ENCODE results near the gene MICU2. TPM values are rescaled to one million over a fixed set of nuclear protein-coding genes. Genes with fewer than 3 reads are reported as not detected.

The MICU2 gene
- total and polyA plus RNA-seq, 12 donors: 46.7 to 65.5 (median 59.5) TPM

GRCh38 chr13:21445759-21446158, 158.2 kb downstream of the MICU2 start:
- Histone ChIP-seq H3K4me1 (peaks cover 0 to 55% (median 0%) of the 10 kb centered on the region in 9 donors), H3K36me3 (no peaks in the 10 kb centered on the region), H3K9me3 (no peaks in the 10 kb centered on the region), H3K27me3 (no peaks in the 10 kb centered on the region), H3K27ac (no peak overlapping the region), H3K4me3 (no peak overlapping the region)
- ATAC-seq: no peak
- DNase-seq: no peak
- no peak for TF ChIP-seq CTCF (IDR thresholded peaks at IDR 0.05)
- WGBS, 2 donors: 84 to 86% methylated on average over 6 of the region's 6 CpGs
- intact Hi-C loops (cut with DNase I): no loop called here

DNA sequence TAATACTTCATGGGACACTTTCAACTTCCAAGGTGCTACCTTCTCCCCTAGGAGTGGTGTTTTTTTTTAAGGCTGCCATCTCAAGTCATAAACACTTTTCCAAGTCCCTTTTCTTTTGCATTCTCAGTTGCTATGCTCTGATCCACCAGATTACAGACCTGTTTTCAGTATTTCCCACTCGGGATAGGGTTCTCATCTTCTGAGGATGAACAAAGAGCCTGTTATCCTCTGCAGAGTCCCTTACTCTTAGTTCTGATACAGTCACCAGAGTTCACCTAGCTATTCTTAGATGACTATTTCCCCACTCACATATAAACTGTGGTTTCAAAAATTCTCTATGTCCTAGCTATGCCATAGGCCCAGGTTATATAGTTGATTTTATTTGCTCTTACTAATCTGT, 160.8 kb downstream of the MICU2 start:
- peaks cover 0 to 59% (median 0%) of the 10 kb centered on the region in 9 donors for H3K4me1 ChIP-seq
- no peak overlapping the region for H3K27ac ChIP-seq
- TF ChIP-seq CTCF (IDR thresholded peaks at IDR 0.05): no peak
- H3K9me3 ChIP-seq: peaks cover 0 to 8% (median 4%) of the 10 kb centered on the region in 11 donors
- WGBS, 2 donors: 80 to 90% methylated on average over 1 of the region's 1 CpG
- no peak for ATAC-seq
- intact Hi-C loops (cut with DNase I): no loop called here
- H3K36me3 ChIP-seq: no peaks in the 10 kb centered on the region
- no peak for DNase-seq
- H3K4me3 ChIP-seq: no peak overlapping the region
- H3K27me3 ChIP-seq: no peaks in the 10 kb centered on the region

Other genes with a start within 250 kb of the MICU2 start
- 10 to 100 TPM; 11.4 to 28.5 (median 14.8) TPM for gene ZDHHC20, start 144.9 kb downstream of the MICU2 start, total RNA-seq
- gene ZDHHC20, start 144.9 kb downstream of the MICU2 start, polyA plus RNA-seq: 1 to 10 TPM; 6.3 to 8.4 TPM
- 10 to 100 TPM in 3 of 10 donors, 1 to 10 TPM in 7; 4.5 to 14.0 (median 9.3) TPM for gene FGF9, start 66.9 kb upstream of the MICU2 start, total RNA-seq
- 1 to 10 TPM in 1 of 2 donors, under 1 TPM in 1; 0.96 to 9.6 TPM for gene FGF9, start 66.9 kb upstream of the MICU2 start, polyA plus RNA-seq

Measured in heart right ventricle (tissue), 16 donors.